Frontal cortex (tissue), 4 donors: Measurements from ENCODE around the gene WDR46. TPM values are rescaled to one million over a fixed set of nuclear protein-coding genes. Genes with fewer than 3 reads are reported as not detected.

Experiments
- DNase-seq, 2 donors: peaks; one replicate each; pipeline ENCODE4 v3.0.0; 2012; ENCODE audit warnings: low spot score in 2 of 2
- FAIRE-seq: peaks from 2 replicates; lab custom pipeline; 2012; peaks lifted over from hg19 to GRCh38; lab: Jason Lieb, UNC
- total RNA-seq: library from RNA; depleted of rRNA; stranded (reverse); fragments of >200 nt; gene quantifications from one replicate; pipeline ENCODE4 v1.2.3, GENCODE V29; 2014
- donor health status: control.
- donor health status: control.
- donor health status: control.

Gene WDR46
- total RNA-seq, 1 donor from 2014 or later, result 42.4 TPM

GRCh38 chr6:33314515-33314942 lies 25.5 kb upstream of the WDR46 start:
- peak in 1 of 2 donors; percentile 54 for DNase-seq
- FAIRE-seq, result no peak

GRCh38 chr6:33313709-33314514 lies 24.9 kb upstream of the WDR46 start, which contains the start of gene TAPBP:
Gene TAPBP (minus strand): TSS chr6:33314078. CDS start chr6:33314041, 37 bp downstream.
- FAIRE-seq (no peak), DNase-seq (peak; percentile 49 to 59)

- peak in 1 of 2 donors; percentile 45 for DNase-seq
- FAIRE-seq, result no peak
Observed at GRCh38 chr6:33313105-33313708, 24.2 kb upstream of the WDR46 start.

GRCh38 chr6:33312361-33313104 lies 23.5 kb upstream of the WDR46 start:
- DNase-seq (peak; percentile 62 to 74), FAIRE-seq (no peak)

- DNase-seq, result no peak
- no peak for FAIRE-seq
Observed at GRCh38 chr6:33306356-33306755, 17.3 kb upstream of the WDR46 start.

GRCh38 chr6:33305052-33305451 lies 16.0 kb upstream of the WDR46 start:
- FAIRE-seq (no peak), DNase-seq (no peak)

- DNase-seq (no peak), FAIRE-seq (no peak)
Observed at GRCh38 chr6:33304216-33304615, 15.2 kb upstream of the WDR46 start.

- DNase-seq (no peak), FAIRE-seq (no peak)
Observed at GRCh38 chr6:33301877-33302276, 12.8 kb upstream of the WDR46 start.

GRCh38 chr6:33299237-33299944 lies 10.4 kb upstream of the WDR46 start:
- no peak for FAIRE-seq
- peak; percentile 83 to 88 for DNase-seq

GRCh38 chr6:33298773-33299236 lies 9.8 kb upstream of the WDR46 start, which contains the start of gene RGL2:
Gene RGL2 (minus strand): TSS chr6:33298942. CDS start chr6:33298610, 332 bp downstream.
- DNase-seq, result peak; percentile 77 to 82

GRCh38 chr6:33297956-33298772 lies 9.1 kb upstream of the WDR46 start:
- peak; percentile 58 to 77 for DNase-seq
- FAIRE-seq, result no peak

More at GRCh38 chr6:33298773-33299236, 9.8 kb upstream of the WDR46 start, which contains the start of gene RGL2:
- no peak for FAIRE-seq

- DNase-seq (peak in 1 of 2 donors; percentile 31), FAIRE-seq (no peak)
Observed at GRCh38 chr6:33297406-33297955, 8.4 kb upstream of the WDR46 start.

- DNase-seq, result no peak
- FAIRE-seq, result no peak
Observed at GRCh38 chr6:33296797-33297405, 7.9 kb upstream of the WDR46 start.

- DNase-seq (no peak), FAIRE-seq (no peak)
Observed at GRCh38 chr6:33295621-33296369, 6.8 kb upstream of the WDR46 start.

GRCh38 chr6:33294086-33294823 lies 5.2 kb upstream of the WDR46 start:
- DNase-seq (no peak), FAIRE-seq (no peak)

GRCh38 chr6:33292996-33293682 lies 4.1 kb upstream of the WDR46 start:
- FAIRE-seq (no peak), DNase-seq (no peak)
